GM21423 (cell line): ENCODE results near the gene PIH1D1.

Experiments used
- ATAC-seq: cut with Tn5 transposase; IDR thresholded peaks from one replicate; pipeline ENCODE4 v1.9.1; 2021; ENCODE audit warnings: mild to moderate bottlenecking, moderate library complexity; ENCODE audit not compliant: unreplicated experiment

Gene PIH1D1

DNA sequence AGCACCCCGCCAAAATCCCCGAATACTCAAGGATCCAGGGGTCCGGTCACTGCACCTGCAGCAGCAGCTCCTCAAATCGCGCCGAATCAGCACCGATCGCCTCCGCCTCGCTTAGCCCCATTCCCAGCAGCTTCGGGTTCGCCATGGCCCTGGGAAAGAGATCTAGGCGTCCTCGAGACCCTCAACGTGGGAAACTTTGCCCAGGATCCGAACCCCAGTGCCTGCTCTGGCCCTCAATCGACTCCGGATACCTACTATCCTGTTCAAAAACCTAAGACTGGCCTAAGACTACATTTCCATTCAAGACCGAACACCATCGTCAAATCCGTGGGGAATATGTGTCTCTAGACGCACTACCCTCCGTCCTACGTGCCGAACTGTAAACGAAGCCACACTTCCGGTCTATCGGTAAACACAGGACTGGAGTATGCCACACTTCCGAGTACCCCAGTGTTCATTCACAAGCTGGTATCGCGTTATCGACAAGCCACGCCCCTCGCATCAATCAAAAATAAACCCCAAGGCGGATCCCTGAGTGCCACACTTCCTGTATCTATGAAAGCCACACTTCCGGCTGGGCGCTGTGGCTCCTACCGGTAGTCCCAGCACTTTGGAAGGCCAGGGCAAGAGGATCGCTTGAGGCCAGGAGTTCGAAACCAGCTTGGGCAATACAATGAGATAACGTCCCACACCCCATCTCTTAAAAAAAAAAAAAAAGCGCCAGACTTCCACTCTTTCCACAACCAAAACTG lies at the start of gene PIH1D1:
PIH1D1 (minus strand) TSS at position 385 of the 752 bp plus-strand sequence; CDS start at position 145, 240 bp downstream.
- ATAC-seq = peak; percentile 54

DNA sequence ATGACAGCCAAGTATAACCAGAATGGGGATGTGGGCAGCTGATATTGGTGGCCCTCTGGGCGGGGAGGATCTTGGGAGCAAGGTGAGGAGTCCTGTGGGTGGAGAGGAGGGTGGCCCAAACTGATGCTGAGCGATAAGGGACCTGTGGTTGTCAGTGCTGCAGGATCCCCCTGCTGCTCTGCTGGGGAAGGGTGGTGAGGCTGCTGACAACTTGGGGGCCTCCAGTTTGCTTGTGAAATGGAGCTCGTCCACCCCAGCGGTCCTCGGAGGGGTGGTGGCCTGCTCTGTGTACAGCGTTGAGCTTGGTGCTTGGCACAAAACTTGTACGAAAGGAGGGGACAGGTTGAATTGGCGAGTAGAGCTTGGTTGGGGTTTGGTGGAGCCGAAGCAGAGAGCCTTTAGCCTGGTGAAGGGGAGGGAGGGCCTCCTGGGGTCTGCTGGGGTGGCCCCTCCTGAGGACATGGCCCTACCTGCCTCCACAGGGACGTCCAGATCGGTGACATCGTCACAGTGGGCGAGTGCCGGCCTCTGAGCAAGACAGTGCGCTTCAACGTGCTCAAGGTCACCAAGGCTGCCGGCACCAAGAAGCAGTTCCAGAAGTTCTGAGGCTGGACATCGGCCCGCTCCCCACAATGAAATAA lies 47.5 kb upstream of the PIH1D1 start:
- ATAC-seq = no peak

DNA sequence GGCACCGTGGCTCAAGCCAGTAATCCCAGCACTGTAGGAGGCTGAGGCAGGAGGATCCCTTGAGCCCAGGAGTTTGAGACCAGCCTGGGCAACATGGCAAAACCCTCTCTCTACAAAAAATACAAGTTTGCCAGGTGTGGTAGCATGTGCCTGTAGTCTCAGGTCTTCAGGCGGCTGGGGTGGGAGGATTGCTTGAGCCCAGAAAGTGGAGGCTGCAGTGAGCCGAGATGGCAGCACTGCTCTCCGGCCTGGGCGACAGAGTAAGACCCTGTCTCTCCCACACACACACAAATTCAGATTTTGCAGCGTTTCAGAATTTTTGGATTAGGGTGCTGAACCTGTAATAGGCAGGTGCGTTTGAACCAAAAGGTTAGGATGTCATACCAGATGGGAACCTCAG lies 46.9 kb upstream of the PIH1D1 start:
- ATAC-seq = no peak

DNA sequence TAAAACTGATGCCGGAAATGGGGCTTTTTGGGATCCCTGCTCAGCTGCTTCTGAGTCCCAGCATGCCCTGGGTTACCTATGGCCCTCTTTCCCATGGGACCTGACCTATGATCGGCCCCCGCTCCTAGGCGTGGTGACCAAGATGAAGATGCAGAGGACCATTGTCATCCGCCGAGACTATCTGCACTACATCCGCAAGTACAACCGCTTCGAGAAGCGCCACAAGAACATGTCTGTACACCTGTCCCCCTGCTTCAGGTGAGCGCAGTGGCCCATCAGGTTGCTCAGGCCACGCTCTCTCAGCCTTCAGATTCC lies 46.1 kb upstream of the PIH1D1 start:
- no peak for ATAC-seq

GRCh38 chr19:49497047-49497788 lies 45.6 kb upstream of the PIH1D1 start:
- ATAC-seq = no peak

DNA sequence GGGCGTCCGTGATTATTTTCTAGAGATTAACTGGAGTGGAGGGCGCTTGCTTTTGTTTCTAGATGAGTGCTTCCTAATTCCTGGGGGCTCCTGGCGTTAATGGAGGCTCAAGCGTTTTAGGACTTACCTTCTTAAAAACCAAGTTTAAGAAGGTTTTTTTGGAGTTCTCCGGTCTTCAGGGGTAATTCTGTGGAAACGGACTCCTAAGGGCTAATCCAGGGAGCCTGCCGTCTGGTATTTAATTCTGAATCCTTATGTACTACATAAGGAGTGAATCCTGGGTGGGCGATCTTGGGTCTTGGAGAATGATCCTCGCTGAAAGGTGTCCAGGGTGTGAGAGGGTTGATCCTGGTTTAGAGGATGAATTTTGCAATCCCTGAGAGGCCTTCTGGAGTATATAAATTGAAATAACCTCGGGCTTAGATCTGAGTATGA lies 45.0 kb upstream of the PIH1D1 start:
- no peak for ATAC-seq

GRCh38 chr19:49492573-49493405 lies 41.2 kb upstream of the PIH1D1 start:
- ATAC-seq = no peak

DNA sequence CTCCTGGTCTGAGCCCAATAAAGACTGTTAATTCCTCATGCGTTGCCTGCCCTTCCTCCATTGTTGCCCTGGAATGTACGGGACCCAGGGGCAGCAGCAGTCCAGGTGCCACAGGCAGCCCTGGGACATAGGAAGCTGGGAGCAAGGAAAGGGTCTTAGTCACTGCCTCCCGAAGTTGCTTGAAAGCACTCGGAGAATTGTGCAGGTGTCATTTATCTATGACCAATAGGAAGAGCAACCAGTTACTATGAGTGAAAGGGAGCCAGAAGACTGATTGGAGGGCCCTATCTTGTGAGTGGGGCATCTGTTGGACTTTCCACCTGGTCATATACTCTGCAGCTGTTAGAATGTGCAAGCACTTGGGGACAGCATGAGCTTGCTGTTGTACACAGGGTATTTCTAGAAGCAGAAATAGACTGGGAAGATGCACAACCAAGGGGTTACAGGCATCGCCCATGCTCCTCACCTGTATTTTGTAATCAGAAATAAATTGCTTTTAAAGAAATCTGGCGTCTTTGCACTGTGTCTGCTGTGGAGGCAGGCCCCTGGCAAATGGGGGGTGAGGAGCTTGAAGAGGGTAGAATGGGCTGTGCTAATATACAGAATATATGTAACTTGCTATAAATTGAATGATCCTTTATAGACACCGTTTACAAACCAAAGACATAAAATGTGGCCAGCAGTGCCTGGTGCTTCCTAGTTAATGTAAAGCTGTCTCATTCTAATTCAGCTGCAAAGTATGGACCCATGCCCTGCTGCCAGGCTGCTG lies 40.4 kb upstream of the PIH1D1 start:
- ATAC-seq = no peak

DNA sequence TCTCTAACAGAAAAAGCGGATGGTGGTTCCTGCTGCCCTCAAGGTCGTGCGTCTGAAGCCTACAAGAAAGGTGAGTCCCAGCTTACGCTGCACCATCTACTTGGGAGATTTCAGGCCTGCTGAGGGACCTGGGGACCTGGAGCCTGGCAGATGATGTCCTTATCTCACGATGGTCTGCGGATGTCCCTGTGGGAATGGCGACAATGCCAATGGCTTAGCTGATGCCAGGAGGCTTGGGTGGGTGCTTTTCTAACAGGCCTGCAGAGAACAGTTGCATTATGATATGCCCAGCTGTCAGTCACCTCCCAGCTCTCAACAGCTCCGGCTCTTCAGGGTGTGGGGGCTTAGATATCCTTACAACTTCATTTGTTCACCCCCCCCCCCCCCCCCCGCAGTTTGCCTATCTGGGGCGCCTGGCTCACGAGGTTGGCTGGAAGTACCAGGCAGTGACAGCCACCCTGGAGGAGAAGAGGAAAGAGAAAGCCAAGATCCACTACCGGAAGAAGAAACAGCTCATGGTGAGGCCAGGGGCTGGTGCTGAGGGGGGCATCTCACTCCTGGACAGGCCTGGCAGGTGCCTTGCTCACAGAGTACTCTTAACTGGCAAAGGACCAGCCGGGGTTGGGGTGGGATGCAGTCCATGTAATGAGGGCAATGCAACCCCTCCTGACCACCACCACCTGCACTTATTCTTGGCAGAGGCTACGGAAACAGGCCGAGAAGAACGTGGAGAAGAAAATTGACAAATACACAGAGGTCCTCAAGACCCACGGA lies 39.6 kb upstream of the PIH1D1 start:
- no peak for ATAC-seq

GRCh38 chr19:49490287-49491029 lies 38.8 kb upstream of the PIH1D1 start:
- ATAC-seq = no peak

GRCh38 chr19:49489601-49490167 lies 38.1 kb upstream of the PIH1D1 start:
- no peak for ATAC-seq

DNA sequence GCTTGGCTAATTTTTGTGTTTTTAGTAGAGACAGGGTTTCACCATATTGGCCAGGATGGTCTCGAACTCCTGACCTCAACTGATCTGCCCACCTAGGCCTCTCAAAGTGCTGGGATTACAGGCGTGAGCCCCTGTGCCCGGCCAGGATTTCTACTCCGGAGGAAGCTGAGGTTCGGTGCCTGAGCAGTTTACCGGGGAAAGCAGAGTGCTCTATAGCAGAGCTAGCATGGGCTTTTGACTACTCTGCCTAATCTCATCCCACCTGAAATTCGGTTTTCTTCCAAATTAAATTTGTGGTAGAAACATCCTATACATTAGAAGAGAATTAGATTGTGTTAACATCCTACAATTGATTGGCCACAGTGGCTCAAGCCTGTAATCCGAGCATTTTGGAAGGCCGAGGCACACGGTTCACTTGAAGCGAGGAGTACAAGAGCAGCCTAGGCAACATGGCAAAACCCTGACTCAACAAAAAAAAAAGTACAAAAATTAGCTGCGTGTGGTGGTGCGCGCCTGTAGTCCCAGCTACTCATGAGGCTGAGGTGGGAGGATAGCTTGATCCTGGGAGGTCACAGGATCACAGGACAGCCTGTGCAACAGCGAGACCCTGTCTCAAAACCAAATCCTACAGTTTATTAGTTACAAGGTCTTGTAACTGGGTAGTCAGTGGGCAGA lies 37.4 kb upstream of the PIH1D1 start:
- ATAC-seq = no peak

GRCh38 chr19:49488046-49488862 lies 36.6 kb upstream of the PIH1D1 start:
- no peak for ATAC-seq

- ATAC-seq = peak; percentile 91
Measured at GRCh38 chr19:49487277-49488045, 35.8 kb upstream of the PIH1D1 start, which contains the start of gene RPL13A. Gene RPL13A (plus strand): TSS chr19:49487608. CDS start chr19:49487630, 22 bp downstream.

GRCh38 chr19:49486710-49487276 lies 35.2 kb upstream of the PIH1D1 start:
- ATAC-seq = no peak

- ATAC-seq = no peak
Measured at GRCh38 chr19:49486232-49486631, 34.6 kb upstream of the PIH1D1 start.
